ENCODE measurements around the gene HTRA3.

The HTRA3 gene

DNA sequence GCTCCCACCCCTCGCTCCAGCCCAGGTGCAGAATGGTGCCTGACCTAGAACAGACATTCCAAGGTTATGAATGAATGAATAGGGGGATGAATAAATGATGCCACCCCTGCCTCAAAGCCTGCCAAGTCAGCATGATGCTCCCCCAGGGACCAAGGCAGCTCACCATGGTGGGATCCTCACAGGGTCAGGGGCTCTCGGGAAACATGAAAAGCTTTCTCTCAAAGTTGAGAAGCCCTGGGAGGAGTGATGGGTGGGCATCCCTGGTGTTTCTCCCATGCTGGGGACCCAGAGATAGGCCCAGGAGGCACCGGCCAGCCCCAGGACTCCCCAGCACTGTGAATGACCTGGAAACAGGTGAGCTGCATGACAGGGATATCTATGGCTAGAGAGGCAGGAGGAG, 58.9 kb downstream of the HTRA3 start:
- no peak for DNase-seq
- H3K9me3 ChIP-seq (ENCODE audit: severe bottlenecking), result peaks cover 13% of the 10 kb centered on the region
- no peak overlapping the region for H3K27ac ChIP-seq
- TF ChIP-seq, protein P1, sequence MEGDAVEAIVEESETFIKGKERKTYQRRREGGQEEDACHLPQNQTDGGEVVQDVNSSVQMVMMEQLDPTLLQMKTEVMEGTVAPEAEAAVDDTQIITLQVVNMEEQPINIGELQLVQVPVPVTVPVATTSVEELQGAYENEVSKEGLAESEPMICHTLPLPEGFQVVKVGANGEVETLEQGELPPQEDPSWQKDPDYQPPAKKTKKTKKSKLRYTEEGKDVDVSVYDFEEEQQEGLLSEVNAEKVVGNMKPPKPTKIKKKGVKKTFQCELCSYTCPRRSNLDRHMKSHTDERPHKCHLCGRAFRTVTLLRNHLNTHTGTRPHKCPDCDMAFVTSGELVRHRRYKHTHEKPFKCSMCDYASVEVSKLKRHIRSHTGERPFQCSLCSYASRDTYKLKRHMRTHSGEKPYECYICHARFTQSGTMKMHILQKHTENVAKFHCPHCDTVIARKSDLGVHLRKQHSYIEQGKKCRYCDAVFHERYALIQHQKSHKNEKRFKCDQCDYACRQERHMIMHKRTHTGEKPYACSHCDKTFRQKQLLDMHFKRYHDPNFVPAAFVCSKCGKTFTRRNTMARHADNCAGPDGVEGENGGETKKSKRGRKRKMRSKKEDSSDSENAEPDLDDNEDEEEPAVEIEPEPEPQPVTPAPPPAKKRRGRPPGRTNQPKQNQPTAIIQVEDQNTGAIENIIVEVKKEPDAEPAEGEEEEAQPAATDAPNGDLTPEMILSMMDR (IDR thresholded peaks at IDR 0.05; ENCODE audit: low read depth, low read length), result no peak
- H3K36me3 ChIP-seq, result no peaks in the 10 kb centered on the region
- H3K4me3 ChIP-seq (ENCODE audit: low read depth, low read length), result no peak overlapping the region
- H3K27me3 ChIP-seq (ENCODE audit: insufficient read depth, low read depth, severe bottlenecking), result no peaks in the 10 kb centered on the region

DNA sequence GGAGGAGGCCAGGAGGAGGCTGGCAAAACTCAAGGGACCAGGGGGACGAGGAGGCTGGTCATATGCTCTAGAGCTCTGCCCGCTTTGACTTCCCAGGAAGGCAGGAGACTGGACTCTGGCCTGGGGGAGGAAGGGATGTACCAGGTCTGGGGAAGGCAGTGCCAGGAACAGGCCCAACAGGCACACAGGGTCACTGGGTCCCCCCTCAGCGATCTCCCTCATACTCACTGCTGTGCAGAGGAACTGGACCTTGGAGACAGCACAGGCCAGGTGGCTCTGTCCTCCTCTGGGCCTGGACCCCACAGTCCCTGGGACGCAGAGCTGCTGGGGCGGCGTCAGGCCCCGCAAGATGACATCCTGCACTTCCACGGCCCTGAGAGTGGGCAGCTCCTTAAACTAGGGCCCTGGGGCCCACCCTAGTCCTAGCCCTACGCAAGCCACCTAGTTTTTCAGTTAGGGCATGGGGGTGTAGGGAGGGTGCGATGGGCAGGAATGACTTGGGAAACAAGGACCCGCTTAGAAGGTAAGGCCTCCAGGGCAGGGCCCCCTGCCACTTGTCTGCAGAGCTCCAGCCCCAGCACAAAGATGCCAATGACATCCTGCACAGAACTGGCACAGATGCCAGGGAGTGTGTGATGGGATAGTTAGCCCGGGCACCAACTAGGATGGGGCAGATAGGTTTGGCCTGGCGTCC, 59.5 kb downstream of the HTRA3 start:
- Histone ChIP-seq H3K36me3 (no peaks in the 10 kb centered on the region), H3K27me3 (ENCODE audit: insufficient read depth, low read depth, severe bottlenecking) (no peaks in the 10 kb centered on the region), H3K4me3 (ENCODE audit: low read depth, low read length) (no peak overlapping the region), H3K27ac (no peak overlapping the region), H3K9me3 (ENCODE audit: severe bottlenecking) (peaks cover 13% of the 10 kb centered on the region)
- DNase-seq, result peak; percentile 5
- TF ChIP-seq, protein P1 (IDR thresholded peaks at IDR 0.05; ENCODE audit: low read depth, low read length), result no peak

DNA sequence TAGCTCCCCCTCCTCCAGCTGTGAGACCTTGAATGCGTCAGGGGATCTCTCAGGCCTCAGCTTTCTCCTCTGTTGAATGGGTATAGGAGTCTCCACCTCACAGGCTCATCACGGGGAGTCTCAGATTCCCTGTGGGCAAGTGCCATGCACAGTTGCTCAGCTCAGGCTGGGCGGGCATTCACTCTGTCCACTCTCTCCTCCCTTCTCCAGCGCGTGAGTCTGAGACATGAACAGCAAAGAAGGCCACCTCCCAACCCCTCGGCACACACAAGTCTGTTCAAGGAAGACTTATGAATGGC, 60.0 kb downstream of the HTRA3 start:
- H3K9me3 ChIP-seq (ENCODE audit: severe bottlenecking), result peaks cover 13% of the 10 kb centered on the region
- H3K36me3 ChIP-seq, result no peaks in the 10 kb centered on the region
- H3K27me3 ChIP-seq (ENCODE audit: insufficient read depth, low read depth, severe bottlenecking), result no peaks in the 10 kb centered on the region
- no peak overlapping the region for H3K27ac ChIP-seq
- TF ChIP-seq, protein P1 (IDR thresholded peaks at IDR 0.05; ENCODE audit: low read depth, low read length), result no peak
- peak; percentile 1 for DNase-seq
- H3K4me3 ChIP-seq (ENCODE audit: low read depth, low read length), result no peak overlapping the region

DNA sequence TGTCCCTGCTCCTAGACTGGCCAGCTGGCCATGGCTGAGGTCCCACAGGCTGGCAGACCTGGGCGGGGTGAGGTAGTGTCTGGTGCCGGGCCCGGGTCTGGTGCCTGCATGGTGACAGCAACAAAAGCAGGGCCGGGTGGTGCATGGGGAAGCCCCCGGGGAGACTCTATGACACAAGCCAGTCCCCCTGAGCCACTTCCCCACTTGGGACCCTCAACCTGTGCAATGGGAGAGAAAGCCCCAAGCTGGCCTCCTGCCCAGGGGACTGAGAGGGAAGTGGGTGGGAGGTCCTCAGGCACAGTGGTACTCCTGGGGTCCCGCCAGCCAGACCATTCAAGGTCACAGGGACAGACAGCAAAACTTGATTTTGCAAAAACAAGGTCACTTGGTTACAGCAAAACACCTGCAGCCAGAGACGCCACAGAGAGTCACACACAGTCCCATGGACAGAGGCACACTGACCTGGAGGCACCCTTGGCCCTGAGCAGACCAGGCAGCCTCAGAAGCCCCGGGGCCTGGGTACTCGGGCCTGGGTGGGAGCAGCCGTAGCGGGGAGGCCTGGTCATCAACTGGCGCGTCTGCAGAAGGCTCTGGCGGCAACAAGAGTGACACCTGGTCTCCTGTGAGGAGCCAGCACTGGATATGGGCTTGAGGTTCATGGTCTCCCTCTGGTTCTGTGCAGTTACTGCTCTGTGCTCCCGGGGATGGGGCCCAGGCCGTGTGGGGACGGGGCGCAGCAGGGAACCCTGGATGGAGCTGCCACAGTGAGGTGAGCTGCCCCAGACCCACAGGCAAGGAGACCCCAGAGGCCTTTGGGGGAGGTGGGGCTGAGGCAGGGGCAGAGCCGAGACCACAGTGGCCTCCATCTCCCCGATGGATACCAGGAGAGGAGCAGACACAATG, 60.6 kb downstream of the HTRA3 start:
- H3K27me3 ChIP-seq (ENCODE audit: insufficient read depth, low read depth, severe bottlenecking), result no peaks in the 10 kb centered on the region
- H3K36me3 ChIP-seq, result no peaks in the 10 kb centered on the region
- peak; percentile 5 for DNase-seq
- H3K9me3 ChIP-seq (ENCODE audit: severe bottlenecking), result peaks cover 13% of the 10 kb centered on the region
- no peak overlapping the region for H3K4me3 ChIP-seq (ENCODE audit: low read depth, low read length)
- no peak overlapping the region for H3K27ac ChIP-seq
- TF ChIP-seq, protein P1 (IDR thresholded peaks at IDR 0.05; ENCODE audit: low read depth, low read length), result no peak

DNA sequence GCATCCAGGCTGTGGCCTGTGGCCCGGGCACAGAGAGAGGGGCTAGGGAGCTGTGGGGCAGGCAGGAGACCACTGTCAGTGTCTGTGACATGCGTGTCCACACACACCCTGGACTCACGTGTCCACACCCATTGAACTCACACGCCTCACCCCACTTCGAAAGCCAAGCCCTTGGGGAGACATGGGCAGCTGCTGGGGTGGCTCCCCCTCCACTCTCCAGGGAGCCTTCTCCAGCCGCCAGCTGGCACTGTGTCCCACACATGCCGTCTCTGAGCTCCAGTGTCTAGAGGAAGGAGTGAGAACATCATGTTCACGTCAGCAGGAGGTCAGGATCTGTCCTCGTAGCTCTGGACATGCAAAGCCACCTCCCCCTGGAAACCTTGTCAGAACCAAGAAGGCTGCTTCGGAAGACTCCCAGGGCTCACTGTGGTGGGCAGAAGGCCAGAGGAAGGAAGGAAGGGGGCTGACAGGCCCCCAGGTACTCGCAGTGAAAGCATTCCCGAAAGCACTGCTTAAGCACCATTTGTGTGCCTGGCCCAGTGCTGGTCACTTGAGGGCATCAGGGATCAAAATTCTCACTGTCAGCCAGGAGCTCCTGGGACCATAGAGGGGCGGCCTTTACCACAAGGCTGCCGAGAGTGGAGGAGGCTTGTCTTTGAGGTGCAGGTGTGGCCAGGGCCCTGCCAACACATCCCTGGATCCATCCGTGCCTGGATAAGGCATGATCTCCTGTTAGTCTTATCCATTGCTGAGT, 61.4 kb downstream of the HTRA3 start:
- DNase-seq, result peak; percentile 4

More for the DNA sequence above, 61.4 kb downstream of the HTRA3 start:
- TF ChIP-seq, protein P1 (IDR thresholded peaks at IDR 0.05; ENCODE audit: low read depth, low read length), result no peak
- H3K36me3 ChIP-seq, result no peaks in the 10 kb centered on the region
- H3K27ac ChIP-seq, result no peak overlapping the region
- H3K9me3 ChIP-seq (ENCODE audit: severe bottlenecking), result peaks cover 16% of the 10 kb centered on the region
- no peak overlapping the region for H3K4me3 ChIP-seq (ENCODE audit: low read depth, low read length)
- no peaks in the 10 kb centered on the region for H3K27me3 ChIP-seq (ENCODE audit: insufficient read depth, low read depth, severe bottlenecking)
